ENCODE measurements around the gene ATG4D.

ATG4D gene

DNA sequence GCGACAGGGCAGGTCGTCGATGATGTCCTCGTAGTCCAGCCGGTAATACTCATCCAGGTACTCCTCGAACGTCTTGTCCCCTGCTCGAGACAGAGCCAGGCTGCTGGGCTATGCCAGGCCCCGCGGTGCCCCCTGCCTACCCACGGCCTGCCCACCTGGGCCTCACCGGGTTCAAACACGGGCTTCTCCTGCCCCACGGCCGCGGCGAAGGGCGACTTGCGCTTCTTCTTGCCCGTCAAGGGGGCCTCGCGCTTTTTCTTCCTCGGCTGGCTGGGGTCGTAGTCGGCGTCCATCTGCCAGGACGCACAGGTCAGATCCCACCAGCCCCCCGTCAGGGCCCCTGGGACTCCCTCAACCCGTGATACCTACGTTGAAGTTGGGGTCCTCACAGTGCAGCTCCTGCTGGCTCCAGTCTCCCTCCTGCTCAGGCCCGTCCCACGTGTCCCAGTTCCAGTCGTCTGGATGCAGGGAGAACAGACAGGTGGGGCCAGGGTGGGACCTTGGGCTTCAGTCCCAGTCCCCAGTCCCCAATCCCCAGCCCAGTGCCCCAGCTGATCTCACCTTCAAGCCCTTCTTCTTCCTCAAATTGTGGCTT lies 14.0 kb downstream of the ATG4D start:
- Histone ChIP-seq H3K9me2 (replicated peaks; ENCODE audit: control insufficient read depth, low read length) (no peaks in the 10 kb centered on the region), H3K9me3 (ENCODE audit: control insufficient read depth, insufficient read depth, low read length) (no peaks in the 10 kb centered on the region), H3K36me3 (ENCODE audit: control insufficient read depth, low read length) (peaks cover 83% of the 10 kb centered on the region), H3F3A (ENCODE audit: control insufficient read depth, insufficient read depth) (peaks cover 22% of the 10 kb centered on the region), H3K27me3 (ENCODE audit: control insufficient read depth, low read length) (no peaks in the 10 kb centered on the region), H3K27ac (ENCODE audit: low read depth, low read length) (no peak overlapping the region), H3K4me1 (ENCODE audit: control insufficient read depth, low read length) (peaks cover 32% of the 10 kb centered on the region), H3K4me3 (ENCODE audit: low read length) (no peak overlapping the region), H4K20me1 (ENCODE audit: control insufficient read depth, insufficient read depth, low read depth, low read length) (no peaks in the 10 kb centered on the region), H3K79me2 (ENCODE audit: control insufficient read depth, low read length) (no peaks in the 10 kb centered on the region), H3K4me2 (ENCODE audit: low read length) (no peak overlapping the region)
- no peak for TF ChIP-seq EZH2phosphoT487 (IDR thresholded peaks at IDR 0.05; ENCODE audit: borderline replicate concordance, low read length)
- TF ChIP-seq, protein P1, sequence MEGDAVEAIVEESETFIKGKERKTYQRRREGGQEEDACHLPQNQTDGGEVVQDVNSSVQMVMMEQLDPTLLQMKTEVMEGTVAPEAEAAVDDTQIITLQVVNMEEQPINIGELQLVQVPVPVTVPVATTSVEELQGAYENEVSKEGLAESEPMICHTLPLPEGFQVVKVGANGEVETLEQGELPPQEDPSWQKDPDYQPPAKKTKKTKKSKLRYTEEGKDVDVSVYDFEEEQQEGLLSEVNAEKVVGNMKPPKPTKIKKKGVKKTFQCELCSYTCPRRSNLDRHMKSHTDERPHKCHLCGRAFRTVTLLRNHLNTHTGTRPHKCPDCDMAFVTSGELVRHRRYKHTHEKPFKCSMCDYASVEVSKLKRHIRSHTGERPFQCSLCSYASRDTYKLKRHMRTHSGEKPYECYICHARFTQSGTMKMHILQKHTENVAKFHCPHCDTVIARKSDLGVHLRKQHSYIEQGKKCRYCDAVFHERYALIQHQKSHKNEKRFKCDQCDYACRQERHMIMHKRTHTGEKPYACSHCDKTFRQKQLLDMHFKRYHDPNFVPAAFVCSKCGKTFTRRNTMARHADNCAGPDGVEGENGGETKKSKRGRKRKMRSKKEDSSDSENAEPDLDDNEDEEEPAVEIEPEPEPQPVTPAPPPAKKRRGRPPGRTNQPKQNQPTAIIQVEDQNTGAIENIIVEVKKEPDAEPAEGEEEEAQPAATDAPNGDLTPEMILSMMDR (IDR thresholded peaks at IDR 0.05; ENCODE audit: low read depth, low read length, poor library complexity, severe bottlenecking) = no peak

DNA sequence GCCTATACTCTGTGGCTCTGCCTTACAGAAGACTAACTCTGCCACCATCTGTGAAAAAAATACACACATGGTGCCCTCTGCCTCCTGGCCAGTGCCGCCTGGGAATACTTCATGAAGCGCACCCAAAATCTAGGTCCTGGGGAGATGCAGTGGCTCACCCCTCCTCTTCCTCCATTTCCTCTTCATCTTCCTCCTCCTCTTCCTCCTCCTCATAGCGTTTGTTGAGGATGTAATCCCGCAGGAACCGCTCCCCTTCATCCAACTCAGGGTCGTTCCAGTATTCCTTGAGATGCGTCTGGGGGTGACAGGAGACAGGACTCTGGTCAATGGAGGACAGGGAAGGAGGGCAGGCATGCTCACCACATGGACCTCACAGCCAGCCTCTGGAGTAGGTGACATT lies 16.4 kb downstream of the ATG4D start:
- peaks cover 17% of the 10 kb centered on the region for H3K4me1 ChIP-seq (ENCODE audit: control insufficient read depth, low read length)

DNA sequence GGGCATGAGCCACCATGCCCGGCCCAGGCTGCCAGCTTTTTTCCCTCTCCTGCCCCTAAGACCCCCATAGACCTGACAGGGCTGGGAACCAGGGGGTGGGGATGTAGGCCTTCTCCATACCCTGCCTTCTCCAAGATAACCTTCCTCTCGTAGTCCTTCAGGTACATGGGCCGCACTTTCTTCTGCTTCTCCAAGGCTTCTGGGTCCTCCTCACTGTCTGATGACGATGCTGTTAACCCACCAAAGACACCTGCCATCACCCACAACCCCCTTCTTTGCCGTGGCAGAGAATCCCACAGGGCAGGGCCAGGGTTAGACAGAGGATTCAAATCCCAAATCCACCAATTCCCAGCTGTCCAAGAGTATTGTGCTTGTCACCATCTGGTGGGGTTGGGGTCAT lies 18.9 kb downstream of the ATG4D start:
- Histone ChIP-seq H4K20me1 (ENCODE audit: control insufficient read depth, insufficient read depth, low read depth, low read length) (no peaks in the 10 kb centered on the region), H3K9me2 (replicated peaks; ENCODE audit: control insufficient read depth, low read length) (no peaks in the 10 kb centered on the region), H3K4me2 (ENCODE audit: low read length) (no peak overlapping the region), H3K9me3 (ENCODE audit: control insufficient read depth, insufficient read depth, low read length) (no peaks in the 10 kb centered on the region), H3K4me3 (ENCODE audit: low read length) (no peak overlapping the region), H3K36me3 (ENCODE audit: control insufficient read depth, low read length) (peaks cover 58% of the 10 kb centered on the region), H3K79me2 (ENCODE audit: control insufficient read depth, low read length) (peaks cover 26% of the 10 kb centered on the region), H3F3A (ENCODE audit: control insufficient read depth, insufficient read depth) (peaks cover 13% of the 10 kb centered on the region), H3K4me1 (ENCODE audit: control insufficient read depth, low read length) (peaks cover 25% of the 10 kb centered on the region), H3K27me3 (ENCODE audit: control insufficient read depth, low read length) (no peaks in the 10 kb centered on the region), H3K27ac (ENCODE audit: low read depth, low read length) (no peak overlapping the region)
- TF ChIP-seq EZH2phosphoT487 (IDR thresholded peaks at IDR 0.05; ENCODE audit: borderline replicate concordance, low read length) = no peak
- TF ChIP-seq, protein P1 (IDR thresholded peaks at IDR 0.05; ENCODE audit: low read depth, low read length, poor library complexity, severe bottlenecking) = no peak

More for the DNA sequence above, 16.4 kb downstream of the ATG4D start:
- H3K9me2 ChIP-seq (replicated peaks; ENCODE audit: control insufficient read depth, low read length) = no peaks in the 10 kb centered on the region
- no peak overlapping the region for H3K4me3 ChIP-seq (ENCODE audit: low read length)
- no peak overlapping the region for H3K27ac ChIP-seq (ENCODE audit: low read depth, low read length)
- no peaks in the 10 kb centered on the region for H3K9me3 ChIP-seq (ENCODE audit: control insufficient read depth, insufficient read depth, low read length)
- peaks cover 67% of the 10 kb centered on the region for H3K36me3 ChIP-seq (ENCODE audit: control insufficient read depth, low read length)
- H3K27me3 ChIP-seq (ENCODE audit: control insufficient read depth, low read length) = no peaks in the 10 kb centered on the region
- H3K4me2 ChIP-seq (ENCODE audit: low read length) = no peak overlapping the region
- 0 out of 2 replicates have a peak, but pooled peaks cover 3% of the 10 kb centered on the region for H3F3A ChIP-seq (ENCODE audit: control insufficient read depth, insufficient read depth)
- H4K20me1 ChIP-seq (ENCODE audit: control insufficient read depth, insufficient read depth, low read depth, low read length) = no peaks in the 10 kb centered on the region
- H3K79me2 ChIP-seq (ENCODE audit: control insufficient read depth, low read length) = peaks cover 14% of the 10 kb centered on the region
- no peak for TF ChIP-seq EZH2phosphoT487 (IDR thresholded peaks at IDR 0.05; ENCODE audit: borderline replicate concordance, low read length)
- TF ChIP-seq, protein P1 (IDR thresholded peaks at IDR 0.05; ENCODE audit: low read depth, low read length, poor library complexity, severe bottlenecking) = no peak

Measured in DOHH2 (cell line).